Liver (tissue), 9 donors: ENCODE results near the gene CLC. TPM values are rescaled to one million over a fixed set of nuclear protein-coding genes. Genes with fewer than 3 reads are reported as not detected.

Experiments
- DNase-seq: peaks from one replicate; pipeline ENCODE4 v3.0.0-alpha.2; 2017; ENCODE audit warnings: low spot score
- H3K27ac ChIP-seq, 2 donors: one replicate each; pipeline ENCODE4 v1.7.0; 2013; ENCODE audit warnings: inconsistent platforms in 2 of 2, low read length in 2 of 2, control low read depth in 1 of 2, low read depth in 1 of 2, mild to moderate bottlenecking in 1 of 2
- H3K27me3 ChIP-seq, 4 donors: one replicate each; pipeline versions ENCODE4 v1.6.1 to v1.7.0; 2013; ENCODE audit warnings: low read length in 3 of 4, inconsistent platforms in 1 of 4, mild to moderate bottlenecking in 1 of 4, moderate library complexity in 1 of 4; ENCODE audit not compliant: control insufficient read depth in 4 of 4, insufficient read depth in 4 of 4
- H3K36me3 ChIP-seq, 4 donors: one replicate each; pipeline versions ENCODE4 v1.6.1 to v1.7.0; 2013; ENCODE audit warnings: low read length in 3 of 4, mild to moderate bottlenecking in 3 of 4, low read depth in 1 of 4, moderate library complexity in 1 of 4; ENCODE audit not compliant: control insufficient read depth in 4 of 4, insufficient read depth in 3 of 4
- H3K4me1 ChIP-seq, 4 donors: one replicate each; pipeline versions ENCODE4 v1.6.1 to v1.7.0; 2013; ENCODE audit warnings: low read length in 3 of 4, mild to moderate bottlenecking in 3 of 4, moderate library complexity in 1 of 4; ENCODE audit not compliant: control insufficient read depth in 4 of 4, insufficient read depth in 4 of 4
- H3K4me3 ChIP-seq, 3 donors: one replicate each; pipeline versions ENCODE4 v1.6.1 to v1.7.0; 2013; ENCODE audit warnings: low read length in 3 of 3, control low read depth in 1 of 3, low read depth in 1 of 3, mild to moderate bottlenecking in 1 of 3
- H3K9ac ChIP-seq, 2 donors: one replicate each; pipeline ENCODE4 v1.7.0; 2013; ENCODE audit warnings: low read length in 2 of 2, mild to moderate bottlenecking in 2 of 2, moderate library complexity in 2 of 2, control low read depth in 1 of 2, low read depth in 1 of 2
- H3K9me3 ChIP-seq, 4 donors: one replicate each; pipeline versions ENCODE4 v1.6.1 to v1.7.0; 2013; ENCODE audit warnings: low read length in 3 of 4; ENCODE audit not compliant: control insufficient read depth in 4 of 4
- ATF3 ChIP-seq: IDR thresholded peaks from 2 replicates; pipeline ENCODE4 v1.6.1; 2016; ENCODE audit warnings: antibody characterized with exemption
- CTCF ChIP-seq: fragments of 150-350 bp; IDR thresholded peaks from 2 replicates; pipeline ENCODE4 v1.5.1; 2017; ENCODE audit warnings: improper control_type of control experiment, low read depth, low read length; ENCODE audit not compliant: missing input control
- EGR1 ChIP-seq, 2 donors: IDR thresholded peaks; 2 replicates each; pipeline ENCODE4 v1.6.1; 2016 to 2018; ENCODE audit warnings: antibody characterized with exemption in 2 of 2, low read depth in 2 of 2
- FOXA1 ChIP-seq: IDR thresholded peaks from 2 replicates; pipeline ENCODE4 v1.6.1; 2016; ENCODE audit warnings: antibody characterized with exemption
- FOXA2 ChIP-seq: IDR thresholded peaks from 2 replicates; pipeline ENCODE4 v1.6.1; 2016; ENCODE audit warnings: antibody characterized with exemption
- GABPA ChIP-seq, 2 donors: IDR thresholded peaks in 1 of 2; conservative IDR thresholded peaks in 1 of 2; 2 replicates each; pipeline ENCODE4 v1.6.1; 2016; ENCODE audit warnings: antibody characterized with exemption in 2 of 2, mild to moderate bottlenecking in 1 of 2, moderate library complexity in 1 of 2
- HNF4A ChIP-seq, 2 donors: conservative IDR thresholded peaks; 2 replicates each; pipeline ENCODE4 v1.6.1; 2016; ENCODE audit warnings: antibody characterized with exemption in 2 of 2, mild to moderate bottlenecking in 2 of 2
- HNF4G ChIP-seq: IDR thresholded peaks from 2 replicates; pipeline ENCODE4 v1.6.1; 2016; ENCODE audit warnings: antibody characterized with exemption
- JUND ChIP-seq, 2 donors: IDR thresholded peaks; 2 replicates each; pipeline ENCODE4 v1.6.1; 2016; ENCODE audit warnings: antibody characterized with exemption in 2 of 2
- MAX ChIP-seq: IDR thresholded peaks from 2 replicates; pipeline ENCODE4 v1.6.1; 2016; ENCODE audit warnings: antibody characterized with exemption
- NR2F2 ChIP-seq: IDR thresholded peaks from 2 replicates; pipeline ENCODE4 v1.6.1; 2016; ENCODE audit warnings: antibody characterized with exemption
- RAD21 ChIP-seq, 2 donors: IDR thresholded peaks; 2 replicates each; pipeline ENCODE4 v1.6.1; 2016; ENCODE audit warnings: antibody characterized with exemption in 2 of 2, mild to moderate bottlenecking in 2 of 2
- REST ChIP-seq: IDR thresholded peaks from 2 replicates; pipeline ENCODE4 v1.6.1; 2016; ENCODE audit warnings: antibody characterized with exemption, mild to moderate bottlenecking
- RXRA ChIP-seq, 2 donors: IDR thresholded peaks; 2 replicates each; pipeline ENCODE4 v1.6.1; 2017 to 2018; ENCODE audit warnings: antibody characterized with exemption in 2 of 2, mild to moderate bottlenecking in 1 of 2
- SP1 ChIP-seq: IDR thresholded peaks from 2 replicates; pipeline ENCODE4 v1.6.1; 2018; ENCODE audit warnings: antibody characterized with exemption, mild to moderate bottlenecking
- TAF1 ChIP-seq: conservative IDR thresholded peaks from 2 replicates; pipeline ENCODE4 v1.6.1; 2016; ENCODE audit warnings: antibody characterized with exemption, mild to moderate bottlenecking
- YY1 ChIP-seq: IDR thresholded peaks from 2 replicates; pipeline ENCODE4 v1.6.1; 2016; ENCODE audit warnings: antibody characterized with exemption, mild to moderate bottlenecking
- ZBTB33 ChIP-seq: IDR thresholded peaks from 2 replicates; pipeline ENCODE4 v1.6.1; 2016; ENCODE audit warnings: antibody characterized with exemption
- whole genome bisulfite sequencing: extraction: QIAGEN DNeasy Blood & Tissue Kit; methylation state at CpG from one replicate; pipeline ENCODE4 v1.1.7; 2013; 5-methylcytosine and 5-hydroxymethylcytosine counted together
- polyA plus RNA-seq, 2 donors: library from polyadenylated mRNA; stranded (reverse) in 1 of 2; unstranded in 1 of 2; fragments of 200-250 nt in 1 of 2; fragments of >200 nt in 1 of 2; fragmentation: Nextera tagmentation in 1 of 2; extraction: Ambion mirVana in 1 of 2; gene quantifications; one replicate each; pipeline versions ENCODE4 v1.2.1 to v1.2.3, GENCODE V29; 2013 to 2015
- total RNA-seq, 2 donors: library from RNA; depleted of rRNA; stranded (reverse); fragments of >200 nt; gene quantifications; one replicate each; pipeline ENCODE4 v1.2.3, GENCODE V29; 2014
- donor health status: healthy.
- donor health status: healthy.
- donor health status: healthy.
- donor health status: healthy.
- donor health status: healthy.

The CLC gene
- total and polyA plus RNA-seq, 4 donors = 0.60 to 13.6 TPM; not detected in 2

GRCh38 chr19:39737351-39737750 is 478 bp downstream of the CLC start:
- Histone ChIP-seq H3K27ac (no peak overlapping the region), H3K4me3 (no peak overlapping the region), H3K9ac (no peak overlapping the region), H3K27me3 (peaks cover 0 to 5% (median 0%) of the 10 kb centered on the region in 4 donors), H3K36me3 (no peaks in the 10 kb centered on the region), H3K4me1 (no peaks in the 10 kb centered on the region), H3K9me3 (no peaks in the 10 kb centered on the region)
- 66% methylated on average over 3 of the region's 3 CpGs for WGBS
- TF ChIP-seq GABPA (IDR thresholded peaks at IDR 0.05 in 1 of 2, conservative IDR thresholded peaks at IDR 0.05 in 1 of 2) (no peak), NR2F2 (no peak), RXRA (IDR thresholded peaks at IDR 0.05) (no peak), ZBTB33 (no peak), TAF1 (no peak), ATF3 (no peak), HNF4A (conservative IDR thresholded peaks at IDR 0.05) (no peak), HNF4G (no peak)
- DNase-seq = no peak

- no peaks in the 10 kb centered on the region for H3K9me3 ChIP-seq
- H3K27ac ChIP-seq = no peak overlapping the region
- H3K4me3 ChIP-seq = no peak overlapping the region
- H3K36me3 ChIP-seq = no peaks in the 10 kb centered on the region
- no peaks in the 10 kb centered on the region for H3K4me1 ChIP-seq
- WGBS = 62% methylated on average over 5 of the region's 5 CpGs
- no peak for DNase-seq
- H3K27me3 ChIP-seq = peaks cover 0 to 5% (median 0%) of the 10 kb centered on the region in 4 donors
- no peak overlapping the region for H3K9ac ChIP-seq
- TF ChIP-seq HNF4A (conservative IDR thresholded peaks at IDR 0.05) (no peak), EGR1 (IDR thresholded peaks at IDR 0.05; ENCODE audit: low read depth in 2 of 2) (no peak), SP1 (no peak), HNF4G (no peak), MAX (no peak), TAF1 (no peak), FOXA1 (no peak), FOXA2 (no peak), RAD21 (IDR thresholded peaks at IDR 0.05) (no peak), REST (no peak), YY1 (no peak), CTCF (no peak), ZBTB33 (no peak), RXRA (IDR thresholded peaks at IDR 0.05) (no peak), NR2F2 (no peak), JUND (IDR thresholded peaks at IDR 0.05) (no peak), ATF3 (no peak), GABPA (IDR thresholded peaks at IDR 0.05 in 1 of 2, conservative IDR thresholded peaks at IDR 0.05 in 1 of 2) (no peak)
Measured at GRCh38 chr19:39736088-39736487, 1.7 kb downstream of the CLC start.
